Gastrocnemius medialis (tissue), 4 donors: ENCODE data around the gene POR.

ENCODE experiments used
- CTCF ChIP-seq, 5 experiments: fragments of 450-650 bp in 3 of 5; fragments of 200-600 bp in 2 of 5; sonication (generic) in 2 of 5; IDR thresholded peaks in 4 of 5; conservative IDR thresholded peaks in 1 of 5; 1 replicate in 4 of 5; 2 replicates in 1 of 5; pipeline ENCODE4 v1.5.1; 2016 to 2019; ENCODE audit warnings: antibody characterized with exemption in 5 of 5, mild to moderate bottlenecking in 3 of 5, moderate library complexity in 3 of 5
- POLR2A ChIP-seq, 2 donors: fragments of 450-650 bp; IDR thresholded peaks; one replicate each; pipeline ENCODE4 v1.6.1; 2017; ENCODE audit warnings: antibody characterized with exemption in 2 of 2, mild to moderate bottlenecking in 2 of 2, moderate library complexity in 2 of 2

GRCh38 chr7:75988568-75989499 is 73.9 kb downstream of the POR start:
- TF ChIP-seq POLR2A (IDR thresholded peaks at IDR 0.05) (no peak), CTCF (IDR thresholded peaks at IDR 0.05 in 4 of 5, conservative IDR thresholded peaks at IDR 0.05 in 1 of 5) (no peak)
